WTC11 (cell line): ENCODE results near the gene UNC119B. TPM values are rescaled to one million over a fixed set of nuclear protein-coding genes. Genes with fewer than 3 reads are reported as not detected.

Experiments
- ATAC-seq: fragments of 200-7000 bp; cut with Tn5 transposase; 2 replicates; pipeline ENCODE4 v1.10.0; 2021; ENCODE audit warnings: mild to moderate bottlenecking, moderate library complexity
- CTCF ChIA-PET: fragments of 300-600 bp; sonication (Branson Sonifier 250); formaldehyde crosslinking; loops from one replicate; lab custom pipeline; 2021; ENCODE audit warnings: antibody characterized with exemption; lab: Charles Lee
- POLR2A ChIA-PET: fragments of 350-600 bp; sonication (Branson Sonifier 250); formaldehyde crosslinking; loops from one replicate; lab custom pipeline; 2021; ENCODE audit warnings: antibody characterized with exemption; lab: Charles Lee
- DNase-seq: peaks from one replicate; pipeline ENCODE4 v3.0.0; 2021; ENCODE audit warnings: low spot score
- H3K27ac Mint-ChIP-seq: 2 replicates; pipeline ENCODE4 v1.8.0; 2021; ENCODE audit warnings: mixed read lengths
- H3K27me3 Mint-ChIP-seq: 2 replicates; pipeline ENCODE4 v1.8.0; 2021; ENCODE audit warnings: low read depth, mild to moderate bottlenecking, moderate library complexity, mixed read lengths
- H3K36me3 Mint-ChIP-seq: 2 replicates; pipeline ENCODE4 v1.8.0; 2021; ENCODE audit warnings: mixed read lengths
- H3K4me1 Mint-ChIP-seq: 2 replicates; pipeline ENCODE4 v1.8.0; 2022; ENCODE audit warnings: mixed read lengths
- H3K4me3 Mint-ChIP-seq: 2 replicates; pipeline ENCODE4 v1.8.0; 2021; ENCODE audit warnings: mild to moderate bottlenecking, moderate library complexity, mixed read lengths
- H3K9me3 Mint-ChIP-seq: 2 replicates; pipeline ENCODE4 v1.8.0; 2021; ENCODE audit warnings: mixed read lengths
- CDX4 ChIP-seq: fragments of 250-450 bp; sonication (Bioruptor Pico); IDR thresholded peaks from 2 replicates; pipeline ENCODE4 v1.9.0; 2021; ENCODE audit warnings: moderate library complexity, mild to moderate bottlenecking, inconsistent platforms, borderline replicate concordance
- ELF4 ChIP-seq: sonication (generic); formaldehyde crosslinking; IDR thresholded peaks from 2 replicates; pipeline ENCODE4 v1.8.1; 2022; ENCODE audit warnings: low read depth, mild to moderate bottlenecking, moderate library complexity, missing genetic modification reagents
- HMGA2 ChIP-seq: fragments of 250-450 bp; sonication (Bioruptor Pico); IDR thresholded peaks from 2 replicates; pipeline ENCODE4 v1.4.0; 2021; ENCODE audit warnings: mild to moderate bottlenecking, moderate library complexity
- IRF2 ChIP-seq: sonication (generic); formaldehyde crosslinking; IDR thresholded peaks from 2 replicates; pipeline ENCODE4 v1.8.0; 2022; ENCODE audit warnings: low read depth, missing genetic modification reagents, borderline replicate concordance
- JUN ChIP-seq: sonication (generic); formaldehyde crosslinking; IDR thresholded peaks from 2 replicates; pipeline ENCODE4 v1.8.0; 2023; ENCODE audit warnings: mild to moderate bottlenecking, missing genetic modification reagents
- OVOL2 ChIP-seq: fragments of 250-450 bp; sonication (Bioruptor Pico); IDR thresholded peaks from 2 replicates; pipeline ENCODE4 v1.9.0; 2021; ENCODE audit warnings: mild to moderate bottlenecking, borderline replicate concordance
- RORB ChIP-seq: fragments of 250-450 bp; sonication (Bioruptor Pico); IDR thresholded peaks from 2 replicates; pipeline ENCODE4 v1.9.0; 2021; ENCODE audit warnings: mild to moderate bottlenecking
- TEAD1 ChIP-seq: sonication (generic); formaldehyde crosslinking; IDR thresholded peaks from 2 replicates; pipeline ENCODE4 v1.8.0; 2022; ENCODE audit warnings: mild to moderate bottlenecking, missing genetic modification reagents
- TEAD4 ChIP-seq: sonication (generic); formaldehyde crosslinking; IDR thresholded peaks from 2 replicates; pipeline ENCODE4 v1.8.0; 2022; ENCODE audit warnings: mild to moderate bottlenecking, missing genetic modification reagents
- ZNF396 ChIP-seq: fragments of 250-450 bp; sonication (Bioruptor Pico); IDR thresholded peaks from 2 replicates; pipeline ENCODE4 v1.8.0; 2021; ENCODE audit warnings: mild to moderate bottlenecking, moderate library complexity, borderline replicate concordance
- ZNF416 ChIP-seq: fragments of 250-450 bp; sonication (Bioruptor Pico); IDR thresholded peaks from 2 replicates; pipeline ENCODE4 v1.9.0; 2021; ENCODE audit warnings: mild to moderate bottlenecking, inconsistent platforms
- ZNF425 ChIP-seq: fragments of 250-450 bp; sonication (Bioruptor Pico); conservative IDR thresholded peaks from 2 replicates; pipeline ENCODE4 v1.9.0; 2021; ENCODE audit warnings: mild to moderate bottlenecking
- total RNA-seq: library from RNA; stranded (reverse); gene quantifications from 3 replicates; pipeline ENCODE4 v1.2.3, GENCODE V29; 2021
- TF ChIP-seq, protein P1 (sequence below): fragments of 200-600 bp; IDR thresholded peaks from 2 replicates; pipeline ENCODE4 v1.8.0; 2022; ENCODE audit warnings: antibody characterized with exemption
- TF ChIP-seq, protein P2 (sequence below): sonication (generic); formaldehyde crosslinking; IDR thresholded peaks from 2 replicates; pipeline ENCODE4 v1.8.1; 2022; ENCODE audit warnings: mild to moderate bottlenecking, moderate library complexity, missing genetic modification reagents

The UNC119B gene
- total RNA-seq, 1 experiment from 2014 or later, result 53.3 TPM

GRCh38 chr12:120735181-120735580, 24.9 kb downstream of the UNC119B start:
- POLR2A ChIA-PET, result no interaction called here
- no peak overlapping the region for H3K4me3 Mint-ChIP-seq
- CTCF ChIA-PET, result interaction anchor here (1.3 kb wide), 1 partner anchor 270 kb away, joined by 3 read pairs; no protein-coding TSS in a partner anchor
- no peak overlapping the region for H3K27ac Mint-ChIP-seq
- no peaks in the 10 kb centered on the region for H3K27me3 Mint-ChIP-seq
- TF ChIP-seq TEAD4 (CRISPR knock-in tag), result no peak
- no peaks in the 10 kb centered on the region for H3K4me1 Mint-ChIP-seq
- ATAC-seq (no peak), DNase-seq (no peak)
- peaks cover 5% of the 10 kb centered on the region for H3K9me3 Mint-ChIP-seq
- H3K36me3 Mint-ChIP-seq, result peaks cover 16% of the 10 kb centered on the region

- peaks cover 5% of the 10 kb centered on the region for H3K9me3 Mint-ChIP-seq
- peak overlapping the region; percentile 71; the same call in 1 of the 2 replicates for H3K27ac Mint-ChIP-seq
Observed at GRCh38 chr12:120736404-120737331, 26.4 kb downstream of the UNC119B start.

GRCh38 chr12:120737557-120738251, 27.4 kb downstream of the UNC119B start:
- H3K27ac Mint-ChIP-seq, result no peak overlapping the region
- peaks cover 8% of the 10 kb centered on the region for H3K36me3 Mint-ChIP-seq
- POLR2A ChIA-PET, result interaction anchor here (0.9 kb wide), 1 partner anchor 29 kb away, joined by 3 read pairs; no protein-coding TSS in a partner anchor
- no peaks in the 10 kb centered on the region for H3K27me3 Mint-ChIP-seq
- no peak for TF ChIP-seq ELF4 (CRISPR knock-in tag)
- TF ChIP-seq, protein P1, sequence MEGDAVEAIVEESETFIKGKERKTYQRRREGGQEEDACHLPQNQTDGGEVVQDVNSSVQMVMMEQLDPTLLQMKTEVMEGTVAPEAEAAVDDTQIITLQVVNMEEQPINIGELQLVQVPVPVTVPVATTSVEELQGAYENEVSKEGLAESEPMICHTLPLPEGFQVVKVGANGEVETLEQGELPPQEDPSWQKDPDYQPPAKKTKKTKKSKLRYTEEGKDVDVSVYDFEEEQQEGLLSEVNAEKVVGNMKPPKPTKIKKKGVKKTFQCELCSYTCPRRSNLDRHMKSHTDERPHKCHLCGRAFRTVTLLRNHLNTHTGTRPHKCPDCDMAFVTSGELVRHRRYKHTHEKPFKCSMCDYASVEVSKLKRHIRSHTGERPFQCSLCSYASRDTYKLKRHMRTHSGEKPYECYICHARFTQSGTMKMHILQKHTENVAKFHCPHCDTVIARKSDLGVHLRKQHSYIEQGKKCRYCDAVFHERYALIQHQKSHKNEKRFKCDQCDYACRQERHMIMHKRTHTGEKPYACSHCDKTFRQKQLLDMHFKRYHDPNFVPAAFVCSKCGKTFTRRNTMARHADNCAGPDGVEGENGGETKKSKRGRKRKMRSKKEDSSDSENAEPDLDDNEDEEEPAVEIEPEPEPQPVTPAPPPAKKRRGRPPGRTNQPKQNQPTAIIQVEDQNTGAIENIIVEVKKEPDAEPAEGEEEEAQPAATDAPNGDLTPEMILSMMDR, result peak; percentile 43; the same call in 1 of the 2 replicates
- DNase-seq (peak; percentile 69), ATAC-seq (peak; percentile 92)
- H3K9me3 Mint-ChIP-seq, result peaks cover 5% of the 10 kb centered on the region
- no peak overlapping the region for H3K4me3 Mint-ChIP-seq
- CTCF ChIA-PET, result interaction anchor here (0.6 to 2.9 kb wide), 22 partner anchors 10 to 272 kb away, joined by 3 to 32 read pairs (median 4); partner anchors contain the start of gene POP5
- H3K4me1 Mint-ChIP-seq, result no peaks in the 10 kb centered on the region

More at GRCh38 chr12:120736404-120737331, 26.4 kb downstream of the UNC119B start:
- ChIA-PET POLR2A (no interaction called here), CTCF (interaction anchor here (0.8 to 2.9 kb wide), 7 partner anchors 15 to 268 kb away, joined by 3 to 32 read pairs (median 10); no protein-coding TSS in a partner anchor)
- TF ChIP-seq IRF2 (CRISPR knock-in tag) (no peak), JUN (CRISPR knock-in tag) (no peak), OVOL2 (CRISPR knock-in tag) (no peak), RORB (no peak), ZNF425 (CRISPR knock-in tag) (no peak), HMGA2 (CRISPR knock-in tag) (no peak), ZNF396 (CRISPR knock-in tag) (no peak), ZNF416 (CRISPR knock-in tag) (no peak), TEAD1 (CRISPR knock-in tag) (no peak), CDX4 (CRISPR knock-in tag) (no peak)
- TF ChIP-seq, protein P2, sequence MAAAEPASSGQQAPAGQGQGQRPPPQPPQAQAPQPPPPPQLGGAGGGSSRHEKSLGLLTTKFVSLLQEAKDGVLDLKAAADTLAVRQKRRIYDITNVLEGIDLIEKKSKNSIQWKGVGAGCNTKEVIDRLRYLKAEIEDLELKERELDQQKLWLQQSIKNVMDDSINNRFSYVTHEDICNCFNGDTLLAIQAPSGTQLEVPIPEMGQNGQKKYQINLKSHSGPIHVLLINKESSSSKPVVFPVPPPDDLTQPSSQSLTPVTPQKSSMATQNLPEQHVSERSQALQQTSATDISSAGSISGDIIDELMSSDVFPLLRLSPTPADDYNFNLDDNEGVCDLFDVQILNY (CRISPR knock-in tag), result no peak
- no peaks in the 10 kb centered on the region for H3K4me1 Mint-ChIP-seq
- peaks cover 11% of the 10 kb centered on the region for H3K36me3 Mint-ChIP-seq
- H3K4me3 Mint-ChIP-seq, result no peak overlapping the region
- ATAC-seq (no peak), DNase-seq (no peak)
- no peaks in the 10 kb centered on the region for H3K27me3 Mint-ChIP-seq
